Retinal pigment epithelial cell (primary cell): Measurements from ENCODE around the gene ZNF580.

Experiments
- DNase-seq: peaks from one replicate; pipeline ENCODE4 v3.0.0-alpha.2; 2010; ENCODE audit warnings: low read depth
- H3K4me3 ChIP-seq: 2 replicates; pipeline ENCODE4 v1.5.1; 2011; ENCODE audit warnings: mild to moderate bottlenecking, low read length, control low read depth, moderate library complexity
- TF ChIP-seq, protein P1 (sequence below): conservative IDR thresholded peaks from 2 replicates; pipeline ENCODE4 v1.5.1; 2011; ENCODE audit warnings: low read depth, low read length, control low read depth, inconsistent platforms

ZNF580 gene

DNA sequence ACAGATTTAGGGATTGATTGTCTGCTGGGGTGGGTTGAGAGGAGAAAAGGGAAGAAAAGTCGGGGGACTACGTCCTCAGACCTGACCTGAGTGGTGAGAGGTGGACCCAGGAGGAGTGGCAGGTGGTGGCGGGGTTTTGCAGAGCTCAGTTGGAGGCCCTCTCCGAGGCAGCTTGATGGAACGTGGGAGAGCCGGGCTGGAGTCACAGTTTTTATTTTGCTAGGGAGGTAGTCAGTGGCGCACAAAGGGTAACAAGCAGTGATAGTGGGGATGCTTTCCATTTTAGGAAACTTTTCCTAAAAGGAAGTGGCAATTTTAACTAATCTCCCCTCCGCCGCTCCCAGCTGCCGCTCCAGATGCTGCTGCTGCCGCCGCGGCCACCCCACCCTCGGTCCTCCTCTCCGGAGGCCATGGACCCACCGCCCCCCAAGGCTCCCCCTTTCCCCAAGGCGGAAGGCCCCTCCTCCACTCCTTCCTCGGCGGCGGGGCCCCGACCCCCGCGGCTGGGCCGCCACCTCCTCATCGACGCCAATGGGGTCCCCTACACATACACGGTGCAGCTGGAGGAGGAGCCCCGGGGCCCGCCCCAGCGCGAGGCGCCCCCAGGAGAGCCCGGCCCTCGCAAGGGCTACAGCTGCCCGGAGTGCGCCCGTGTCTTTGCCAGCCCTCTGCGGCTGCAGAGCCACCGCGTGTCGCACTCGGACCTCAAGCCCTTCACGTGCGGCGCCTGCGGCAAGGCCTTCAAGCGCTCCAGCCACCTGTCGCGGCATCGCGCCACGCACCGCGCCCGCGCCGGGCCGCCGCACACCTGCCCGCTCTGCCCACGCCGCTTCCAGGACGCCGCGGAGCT lies 1.6 kb downstream of the ZNF580 start:
- no peak for DNase-seq
- peak overlapping the region; percentile 79 for H3K4me3 ChIP-seq
- TF ChIP-seq, protein P1, sequence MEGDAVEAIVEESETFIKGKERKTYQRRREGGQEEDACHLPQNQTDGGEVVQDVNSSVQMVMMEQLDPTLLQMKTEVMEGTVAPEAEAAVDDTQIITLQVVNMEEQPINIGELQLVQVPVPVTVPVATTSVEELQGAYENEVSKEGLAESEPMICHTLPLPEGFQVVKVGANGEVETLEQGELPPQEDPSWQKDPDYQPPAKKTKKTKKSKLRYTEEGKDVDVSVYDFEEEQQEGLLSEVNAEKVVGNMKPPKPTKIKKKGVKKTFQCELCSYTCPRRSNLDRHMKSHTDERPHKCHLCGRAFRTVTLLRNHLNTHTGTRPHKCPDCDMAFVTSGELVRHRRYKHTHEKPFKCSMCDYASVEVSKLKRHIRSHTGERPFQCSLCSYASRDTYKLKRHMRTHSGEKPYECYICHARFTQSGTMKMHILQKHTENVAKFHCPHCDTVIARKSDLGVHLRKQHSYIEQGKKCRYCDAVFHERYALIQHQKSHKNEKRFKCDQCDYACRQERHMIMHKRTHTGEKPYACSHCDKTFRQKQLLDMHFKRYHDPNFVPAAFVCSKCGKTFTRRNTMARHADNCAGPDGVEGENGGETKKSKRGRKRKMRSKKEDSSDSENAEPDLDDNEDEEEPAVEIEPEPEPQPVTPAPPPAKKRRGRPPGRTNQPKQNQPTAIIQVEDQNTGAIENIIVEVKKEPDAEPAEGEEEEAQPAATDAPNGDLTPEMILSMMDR = no peak

DNA sequence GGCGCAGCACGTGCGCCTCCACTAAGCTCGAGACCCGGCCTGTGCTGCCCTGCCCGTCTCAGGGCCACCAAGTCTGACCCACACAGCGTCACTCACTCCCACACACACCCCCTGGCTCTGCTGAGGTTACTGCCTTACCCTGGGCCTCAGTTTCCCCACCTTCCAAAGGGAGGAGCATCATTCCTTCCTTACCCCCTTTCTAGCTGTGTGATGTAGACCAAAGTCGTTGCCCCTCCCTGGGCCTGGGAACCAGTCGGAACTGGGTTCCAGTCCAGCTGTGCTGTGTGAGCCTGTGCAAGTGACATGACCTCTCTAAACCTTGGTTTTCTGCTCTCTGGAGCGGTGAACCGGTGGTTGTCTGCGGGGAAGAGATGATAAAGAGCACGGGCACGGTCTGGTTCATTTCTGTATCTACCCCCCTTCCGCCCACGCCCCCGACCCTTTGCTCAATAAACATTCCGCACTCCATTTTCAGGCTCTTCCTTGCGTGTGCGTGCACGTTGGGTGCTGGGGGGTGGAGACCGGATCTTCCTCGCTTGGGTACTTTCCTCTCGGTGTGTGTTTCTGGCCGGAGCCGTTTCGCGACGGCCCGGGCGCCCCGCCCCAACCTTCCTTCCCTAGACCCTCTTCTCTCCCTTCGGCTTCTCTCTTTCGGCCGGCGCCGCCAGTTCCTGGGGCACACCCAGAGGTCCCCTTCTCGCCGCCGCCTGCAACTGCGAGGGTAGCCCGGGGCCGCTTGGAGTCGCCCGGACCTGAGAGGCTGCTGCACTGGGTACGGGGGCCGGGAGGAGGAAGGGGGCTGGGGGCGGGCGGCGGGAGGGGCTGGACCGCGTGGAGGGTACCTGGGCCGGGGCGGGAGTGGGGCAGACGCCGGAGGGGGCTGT lies 2.4 kb downstream of the ZNF580 start, which contains the start of gene ZNF581:
ZNF581 (plus strand) TSS at position 647 of the 884 bp plus-strand sequence. CDS start 923 bp downstream, outside the sequence.
- no peak for DNase-seq
- TF ChIP-seq, protein P1 = no peak
- H3K4me3 ChIP-seq = peak within 1 kb of the TSS; percentile 79

DNA sequence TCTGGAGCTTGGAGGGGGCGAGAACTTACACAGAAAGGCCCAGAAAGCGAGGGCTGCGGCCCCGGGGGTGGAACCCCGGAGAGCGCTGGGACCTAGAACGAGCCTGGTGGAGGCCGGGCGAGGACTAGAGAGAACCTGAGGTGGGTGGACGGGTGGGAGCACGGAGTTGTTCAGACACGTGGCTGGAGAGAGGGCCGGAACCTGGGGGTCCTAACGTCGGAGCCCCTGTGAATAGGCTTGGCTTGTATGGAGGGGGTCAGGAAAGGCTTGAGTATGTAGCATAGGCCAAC lies 3.0 kb downstream of the ZNF580 start:
- TF ChIP-seq, protein P1 = no peak
- H3K4me3 ChIP-seq = peak overlapping the region; percentile 79
- no peak for DNase-seq

DNA sequence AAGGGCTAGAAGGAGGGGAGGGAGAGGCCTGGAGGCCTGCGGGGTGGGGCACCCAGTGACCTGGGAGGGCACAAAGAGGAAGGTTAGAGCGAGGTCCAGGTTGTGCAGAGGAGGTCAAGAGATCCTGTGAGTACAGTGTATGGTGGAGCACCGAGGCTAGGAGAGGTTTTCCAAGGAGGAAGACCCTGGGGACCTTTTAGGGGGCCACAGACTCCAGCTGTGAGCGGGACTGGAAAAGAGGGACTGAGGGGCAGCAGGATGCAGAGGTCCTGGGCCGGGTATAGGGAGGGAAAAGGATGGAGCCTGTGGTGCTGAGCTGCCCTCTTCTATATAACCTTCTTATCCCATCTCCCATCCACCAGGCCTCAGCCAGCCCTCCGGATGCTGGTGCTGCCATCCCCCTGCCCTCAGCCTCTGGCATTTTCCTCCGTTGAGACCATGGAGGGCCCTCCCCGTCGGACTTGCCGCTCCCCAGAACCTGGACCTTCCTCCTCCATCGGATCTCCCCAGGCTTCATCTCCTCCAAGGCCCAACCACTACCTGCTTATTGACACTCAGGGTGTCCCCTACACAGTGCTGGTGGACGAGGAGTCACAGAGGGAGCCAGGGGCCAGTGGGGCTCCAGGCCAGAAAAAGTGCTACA lies 3.5 kb downstream of the ZNF580 start:
- peak overlapping the region; percentile 79 for H3K4me3 ChIP-seq
- no peak for DNase-seq
- TF ChIP-seq, protein P1 = no peak

DNA sequence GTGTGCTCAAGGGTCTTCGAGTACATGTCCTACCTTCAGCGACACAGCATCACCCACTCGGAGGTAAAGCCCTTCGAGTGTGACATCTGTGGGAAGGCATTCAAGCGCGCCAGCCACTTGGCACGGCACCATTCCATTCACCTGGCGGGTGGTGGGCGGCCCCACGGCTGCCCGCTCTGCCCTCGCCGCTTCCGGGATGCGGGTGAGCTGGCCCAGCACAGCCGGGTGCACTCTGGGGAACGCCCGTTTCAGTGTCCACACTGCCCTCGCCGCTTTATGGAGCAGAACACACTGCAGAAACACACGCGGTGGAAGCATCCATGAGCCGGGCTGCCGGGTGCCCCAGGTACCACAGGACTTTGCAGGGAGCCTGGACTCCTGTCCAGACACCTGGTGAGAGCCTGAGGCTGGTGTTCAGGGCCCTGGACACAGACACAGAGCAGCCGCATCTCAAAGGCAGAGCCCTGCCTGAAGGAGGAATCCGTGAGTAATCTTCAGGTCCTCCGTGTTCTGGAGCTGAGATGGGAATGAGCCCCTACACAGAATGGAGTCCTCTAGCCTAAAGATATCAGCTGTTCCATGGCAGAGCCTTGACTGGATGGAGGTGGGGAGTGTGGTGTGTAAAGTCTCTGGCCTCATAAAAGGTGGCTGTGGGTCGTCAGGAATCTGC lies 4.2 kb downstream of the ZNF580 start:
- peak overlapping the region; percentile 79 for H3K4me3 ChIP-seq

DNA sequence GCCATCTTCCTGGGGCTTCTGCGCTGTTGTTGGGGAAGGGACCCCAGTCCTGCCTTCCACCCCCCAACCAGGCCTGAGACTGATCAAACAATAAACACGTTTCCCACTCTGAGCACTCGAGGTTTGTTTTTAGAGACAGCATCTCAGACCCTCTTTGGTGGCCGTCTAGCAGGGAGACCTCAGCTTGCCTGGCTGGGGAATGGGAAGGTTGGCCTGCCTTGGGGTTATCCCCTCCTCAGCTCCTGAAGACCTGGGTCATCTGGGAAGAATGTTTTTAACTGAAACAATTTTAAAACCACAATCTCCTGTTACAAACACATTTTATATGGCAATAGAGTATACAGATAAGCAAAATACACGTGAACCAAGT lies 4.7 kb downstream of the ZNF580 start:
- DNase-seq = no peak
- no peak overlapping the region for H3K4me3 ChIP-seq
- TF ChIP-seq, protein P1 = no peak

More for the DNA sequence above, 4.2 kb downstream of the ZNF580 start:
- DNase-seq = no peak
- TF ChIP-seq, protein P1 = no peak
